Activated naive CD8-positive, alpha-beta T cell treated with anti-CD3 and anti-CD28 coated beads, Interleukin-2, amount 50 U/mL, for 24 hours (primary cell): ENCODE data around the gene NRN1.

ENCODE experiments used
- ATAC-seq: fragments of 150-1000 bp; cut with Tn5 transposase; one replicate; pipeline ENCODE4 v1.10.0; 2021
- DNase-seq: peaks from one replicate; pipeline ENCODE4 v3.0.0; 2021
- H3K27ac Mint-ChIP-seq: one replicate; pipeline ENCODE4 v1.8.0; 2021; ENCODE audit warnings: mild to moderate bottlenecking, mixed read lengths
- H3K27me3 Mint-ChIP-seq: one replicate; pipeline ENCODE4 v1.8.0; 2021; ENCODE audit warnings: mixed read lengths
- H3K36me3 Mint-ChIP-seq: one replicate; pipeline ENCODE4 v1.8.0; 2021; ENCODE audit warnings: low read depth, mixed read lengths
- H3K4me1 Mint-ChIP-seq: one replicate; pipeline ENCODE4 v1.8.0; 2021; ENCODE audit warnings: mixed read lengths
- H3K4me3 Mint-ChIP-seq: one replicate; pipeline ENCODE4 v1.8.0; 2021; ENCODE audit warnings: mild to moderate bottlenecking, moderate library complexity, mixed read lengths
- H3K9me3 Mint-ChIP-seq: one replicate; pipeline ENCODE4 v1.8.0; 2021; ENCODE audit warnings: mixed read lengths

Gene NRN1

DNA sequence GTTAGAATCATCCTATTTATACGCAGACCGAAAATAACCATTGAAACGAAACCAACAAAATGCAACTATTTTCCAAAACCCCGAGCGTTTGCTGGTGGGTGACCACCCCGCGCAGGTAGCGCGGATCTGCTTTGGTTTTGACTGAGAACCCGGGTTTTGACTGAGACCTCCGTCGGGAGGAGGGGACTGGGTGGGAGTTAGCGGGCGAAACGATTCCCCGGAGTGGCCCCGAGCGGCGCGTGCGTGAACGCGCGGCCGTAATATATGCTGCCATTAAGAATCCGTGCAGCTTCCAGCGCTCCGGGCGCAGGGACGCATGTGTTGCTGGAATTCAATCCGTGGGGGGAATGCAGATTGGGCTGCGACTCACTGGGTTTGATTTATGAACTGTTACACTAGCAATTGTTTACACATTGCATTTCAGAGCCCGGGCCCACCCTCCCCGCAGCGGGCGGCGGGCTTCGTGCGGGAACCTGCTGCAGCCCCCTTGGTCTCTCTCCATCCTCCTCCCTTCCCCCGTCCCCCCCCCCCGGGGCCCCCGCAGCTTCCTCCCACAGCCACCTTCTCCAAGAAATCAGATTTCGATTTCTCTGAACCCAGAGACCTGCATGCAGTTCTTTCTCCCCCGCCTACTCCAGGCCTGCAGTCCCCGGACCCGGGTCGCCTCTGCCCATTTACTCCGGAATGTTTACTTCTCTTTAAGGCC, 9.9 kb downstream of the NRN1 start:
- Mint-ChIP-seq H3K4me1 (peaks cover 48% of the 10 kb centered on the region), H3K9me3 (peaks cover 8% of the 10 kb centered on the region), H3K27ac (peak overlapping the region; percentile 27), H3K4me3 (peak overlapping the region; percentile 84), H3K36me3 (peaks cover 12% of the 10 kb centered on the region), H3K27me3 (peaks cover 94% of the 10 kb centered on the region)
- DNase-seq (no peak), ATAC-seq (no peak)

DNA sequence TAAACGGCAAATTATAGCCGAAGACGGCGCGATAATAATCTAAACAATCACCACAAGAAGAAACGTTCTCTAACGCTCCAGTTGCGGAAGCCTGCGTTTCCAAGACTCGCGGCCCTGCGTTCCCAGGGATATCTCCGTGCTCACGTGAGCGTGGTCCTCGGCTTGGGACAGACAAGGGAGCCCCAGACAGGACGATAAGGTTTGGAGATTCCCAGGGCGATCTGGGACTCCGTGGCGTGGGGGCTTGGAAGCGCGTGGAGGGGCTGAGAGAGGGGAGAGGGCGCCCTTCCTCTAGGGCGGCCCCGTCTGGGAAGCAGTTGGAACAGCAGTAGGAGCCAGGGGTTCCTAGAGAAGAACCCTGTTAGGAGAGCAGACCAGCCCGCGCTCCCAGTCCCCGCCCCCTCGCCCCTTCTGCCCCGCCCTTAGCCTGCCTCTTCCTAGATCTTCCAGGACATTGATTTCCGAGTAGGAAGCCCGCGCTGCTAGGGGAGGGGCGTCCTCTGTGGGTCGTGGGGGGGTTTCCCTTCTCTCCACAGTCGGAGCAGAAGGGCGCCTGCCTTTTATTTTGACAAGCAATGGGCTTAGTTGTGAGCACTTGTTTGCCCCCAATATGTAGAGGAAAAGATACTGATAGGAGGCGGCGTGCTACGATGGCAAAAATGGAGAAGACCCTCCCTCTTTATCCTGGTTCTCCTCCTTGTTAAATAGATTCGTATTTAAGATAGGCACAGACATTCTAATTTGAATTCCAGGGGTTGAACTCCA, 10.6 kb downstream of the NRN1 start:
- Mint-ChIP-seq H3K4me1 (peaks cover 48% of the 10 kb centered on the region), H3K27me3 (peaks cover 93% of the 10 kb centered on the region), H3K9me3 (peaks cover 8% of the 10 kb centered on the region), H3K4me3 (peak overlapping the region; percentile 84), H3K36me3 (peaks cover 12% of the 10 kb centered on the region), H3K27ac (peak overlapping the region; percentile 27)
- ATAC-seq (no peak), DNase-seq (no peak)

DNA sequence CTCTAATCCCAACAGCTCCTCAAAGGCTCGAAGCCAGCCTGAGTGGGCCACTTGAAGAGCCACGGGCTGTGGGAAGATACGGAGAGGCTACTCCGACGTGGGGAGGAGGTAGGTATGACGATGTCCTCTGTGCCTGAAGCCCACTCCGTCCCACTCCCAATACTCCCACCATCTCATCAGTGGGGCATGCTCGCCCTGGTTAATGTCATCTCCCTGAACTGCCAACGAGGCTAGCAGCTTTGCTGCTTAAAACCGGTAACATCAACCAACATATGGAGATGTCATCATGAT, 11.1 kb downstream of the NRN1 start:
- Mint-ChIP-seq H3K27ac (no peak overlapping the region), H3K27me3 (peaks cover 92% of the 10 kb centered on the region)
- no peak for ATAC-seq

DNA sequence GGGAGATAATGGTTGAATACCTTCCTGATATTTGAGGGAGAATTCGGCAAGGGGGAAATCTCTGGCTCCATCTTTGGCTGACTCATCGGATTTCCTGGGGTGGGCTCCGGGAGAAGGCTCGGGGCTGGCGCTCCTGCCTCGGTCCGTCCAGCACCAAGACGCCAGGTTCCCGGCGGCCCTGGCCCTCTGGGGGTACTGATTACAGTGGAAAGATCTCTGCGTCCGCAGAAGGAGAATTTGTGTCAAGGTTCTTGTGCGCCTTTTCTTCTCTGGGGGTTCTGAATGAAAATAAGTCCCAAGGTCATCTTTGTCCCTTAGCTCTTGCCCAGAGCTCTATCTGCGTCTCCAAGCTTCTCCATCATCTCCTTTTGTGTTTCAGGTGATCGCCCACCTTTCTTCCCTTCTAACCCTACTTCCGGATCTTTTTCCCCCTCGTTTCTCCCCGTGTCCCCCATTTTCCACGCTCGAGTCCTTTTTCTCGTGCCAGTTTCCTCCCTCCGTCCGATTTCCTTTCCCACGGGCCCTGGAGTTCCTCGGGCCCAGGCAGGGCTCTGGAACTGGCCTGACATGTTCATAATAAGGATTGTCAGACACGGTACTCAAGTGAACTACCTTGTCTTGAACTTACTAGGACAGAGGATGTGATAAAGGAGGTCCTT, 11.6 kb downstream of the NRN1 start:
- peaks cover 44% of the 10 kb centered on the region for H3K4me1 Mint-ChIP-seq
- ATAC-seq (no peak), DNase-seq (no peak)
- H3K36me3 Mint-ChIP-seq, result peaks cover 9% of the 10 kb centered on the region
- no peak overlapping the region for H3K27ac Mint-ChIP-seq
- peak overlapping the region; percentile 84 for H3K4me3 Mint-ChIP-seq
- peaks cover 4% of the 10 kb centered on the region for H3K9me3 Mint-ChIP-seq
- H3K27me3 Mint-ChIP-seq, result peaks cover 88% of the 10 kb centered on the region

More for the DNA sequence above, 11.1 kb downstream of the NRN1 start:
- H3K4me1 Mint-ChIP-seq, result peaks cover 48% of the 10 kb centered on the region
- peaks cover 8% of the 10 kb centered on the region for H3K9me3 Mint-ChIP-seq
- H3K4me3 Mint-ChIP-seq, result peak overlapping the region; percentile 84
- peaks cover 12% of the 10 kb centered on the region for H3K36me3 Mint-ChIP-seq
- DNase-seq, result no peak

DNA sequence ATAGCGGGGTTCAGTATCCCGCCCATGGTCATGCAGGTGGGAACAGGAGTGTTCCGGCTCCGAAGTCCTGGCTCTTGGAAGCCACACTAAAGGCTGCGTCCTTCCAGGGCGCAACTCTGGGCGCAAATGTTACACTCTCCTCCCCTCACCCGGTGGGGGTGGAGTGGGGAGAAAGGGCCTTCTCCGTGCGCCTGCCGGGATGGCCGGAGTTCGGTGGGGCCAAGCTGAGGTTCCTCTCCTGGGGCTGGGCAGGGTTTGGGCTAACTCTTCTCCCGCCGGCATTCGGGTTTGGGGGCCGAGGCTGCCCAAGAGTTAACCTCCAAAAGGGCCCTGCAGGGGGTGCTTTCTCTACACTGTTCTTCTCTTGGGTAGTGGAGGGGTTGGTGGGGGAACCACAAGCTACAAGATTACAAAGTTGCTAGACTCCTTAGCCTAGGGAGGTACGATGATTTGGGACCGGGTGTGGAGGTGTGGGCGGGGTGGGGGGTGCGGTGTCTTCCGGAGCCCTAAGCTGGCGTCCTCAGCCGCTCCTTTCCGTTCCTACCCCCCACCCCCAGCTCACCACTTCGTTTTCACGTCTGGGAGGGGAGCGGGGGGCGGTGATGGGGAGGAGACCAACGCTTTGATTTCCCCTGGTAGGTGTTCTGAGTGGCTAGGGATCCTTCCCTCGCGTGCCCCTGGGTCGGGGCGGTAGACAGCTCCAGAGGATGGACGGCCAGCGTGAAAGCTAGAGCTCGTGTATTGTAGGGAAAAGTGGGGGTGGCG, 12.3 kb downstream of the NRN1 start:
- peaks cover 6% of the 10 kb centered on the region for H3K36me3 Mint-ChIP-seq
- H3K27ac Mint-ChIP-seq, result no peak overlapping the region
- no peaks in the 10 kb centered on the region for H3K9me3 Mint-ChIP-seq
- no peak for DNase-seq
- H3K27me3 Mint-ChIP-seq, result peaks cover 87% of the 10 kb centered on the region
- ATAC-seq, result no peak
- no peak overlapping the region for H3K4me3 Mint-ChIP-seq
- H3K4me1 Mint-ChIP-seq, result peaks cover 40% of the 10 kb centered on the region

DNA sequence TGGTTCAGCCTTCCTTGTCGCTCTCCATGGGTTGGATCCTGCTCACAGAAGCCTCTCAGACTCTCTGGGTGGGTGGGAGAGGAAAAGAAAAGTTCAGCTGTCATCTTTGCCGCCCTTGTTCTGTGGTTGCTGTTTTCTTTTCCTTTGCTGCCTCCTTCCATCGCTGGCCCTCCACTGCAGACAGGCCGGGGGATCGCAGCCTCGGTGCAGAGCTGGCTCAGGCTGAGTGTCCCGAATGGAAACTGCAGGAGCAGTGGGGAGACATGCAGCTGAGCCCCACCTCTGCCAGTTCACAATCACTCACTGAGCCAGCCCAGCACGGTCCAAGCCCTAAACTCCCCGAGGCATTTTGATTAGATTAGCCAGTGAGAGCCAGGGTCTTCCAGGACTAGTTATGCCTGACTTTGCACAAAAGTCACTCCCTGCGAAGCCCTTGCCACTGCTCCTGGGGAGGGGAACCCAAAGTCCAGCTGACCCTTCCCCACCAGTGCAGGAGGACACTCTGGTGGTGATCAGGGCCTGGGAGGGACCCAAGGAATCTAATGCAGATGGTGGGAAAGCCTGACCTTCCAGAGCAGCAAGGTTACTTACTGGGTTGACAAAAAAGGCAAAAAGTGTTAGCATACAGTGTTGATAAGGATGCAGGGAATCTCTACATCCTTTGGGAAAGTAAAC, 14.0 kb downstream of the NRN1 start:
- peaks cover 29% of the 10 kb centered on the region for H3K4me1 Mint-ChIP-seq
- no peak for ATAC-seq
- H3K4me3 Mint-ChIP-seq, result no peak overlapping the region

DNA sequence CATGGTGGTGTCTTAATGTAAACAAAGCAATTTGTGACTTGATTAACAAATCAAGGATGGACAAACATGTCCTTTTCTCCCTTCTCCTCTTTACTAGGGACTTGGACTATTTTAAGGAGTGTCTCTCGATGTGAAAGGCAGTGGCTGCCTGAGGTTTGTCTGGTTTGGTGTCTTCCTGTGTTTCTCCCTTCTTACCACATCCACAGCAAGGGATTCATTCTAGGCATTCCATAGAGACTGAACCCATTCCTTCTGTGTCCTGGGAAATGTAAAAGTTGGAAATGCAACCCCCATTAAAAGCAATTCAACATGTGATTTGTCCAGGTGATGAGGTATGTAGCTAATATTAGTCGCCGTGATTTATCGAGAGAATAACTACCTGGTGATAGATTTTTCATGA, 15.9 kb downstream of the NRN1 start:
- H3K9me3 Mint-ChIP-seq, result no peaks in the 10 kb centered on the region
- peaks cover 6% of the 10 kb centered on the region for H3K36me3 Mint-ChIP-seq
- H3K4me3 Mint-ChIP-seq, result no peak overlapping the region
- peaks cover 30% of the 10 kb centered on the region for H3K4me1 Mint-ChIP-seq
- peaks cover 67% of the 10 kb centered on the region for H3K27me3 Mint-ChIP-seq
- DNase-seq, result no peak
- no peak overlapping the region for H3K27ac Mint-ChIP-seq
- ATAC-seq, result no peak

More for the DNA sequence above, 14.0 kb downstream of the NRN1 start:
- DNase-seq, result no peak
- Mint-ChIP-seq H3K9me3 (no peaks in the 10 kb centered on the region), H3K27ac (no peak overlapping the region), H3K27me3 (peaks cover 81% of the 10 kb centered on the region), H3K36me3 (peaks cover 6% of the 10 kb centered on the region)

DNA sequence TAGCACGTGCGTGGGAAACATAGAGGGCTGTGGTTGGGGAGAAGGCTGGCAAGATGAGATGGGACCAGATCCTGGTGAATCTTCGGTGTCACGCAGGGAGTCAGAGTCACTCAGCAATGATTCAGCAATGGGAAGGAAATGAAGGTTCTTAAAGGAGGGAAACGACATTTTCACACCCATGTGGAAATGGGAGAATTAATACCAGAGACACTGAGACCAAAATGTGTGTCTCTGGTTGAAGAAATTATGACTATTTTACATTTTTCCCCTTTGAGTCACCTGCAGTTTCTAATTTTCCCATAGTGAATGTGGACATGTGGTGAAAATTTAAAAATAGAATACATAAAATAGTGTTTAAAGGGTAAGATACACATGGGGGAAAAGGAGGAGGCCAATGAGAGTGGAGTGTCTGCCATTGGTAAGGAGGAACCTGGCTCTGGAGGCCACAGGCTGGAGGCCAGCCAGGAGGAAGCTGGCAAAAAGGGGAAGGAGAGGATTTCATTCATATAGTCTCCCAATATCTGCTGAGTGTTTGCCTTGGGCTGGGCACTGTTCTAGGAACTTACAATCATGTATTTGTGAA, 17.5 kb downstream of the NRN1 start:
- DNase-seq, result no peak
- no peak for ATAC-seq
- H3K27me3 Mint-ChIP-seq, result peaks cover 52% of the 10 kb centered on the region
- peaks cover 21% of the 10 kb centered on the region for H3K4me1 Mint-ChIP-seq
- H3K9me3 Mint-ChIP-seq, result no peaks in the 10 kb centered on the region
- peak overlapping the region; percentile 30 for H3K27ac Mint-ChIP-seq
- no peak overlapping the region for H3K4me3 Mint-ChIP-seq
- peaks cover 3% of the 10 kb centered on the region for H3K36me3 Mint-ChIP-seq

DNA sequence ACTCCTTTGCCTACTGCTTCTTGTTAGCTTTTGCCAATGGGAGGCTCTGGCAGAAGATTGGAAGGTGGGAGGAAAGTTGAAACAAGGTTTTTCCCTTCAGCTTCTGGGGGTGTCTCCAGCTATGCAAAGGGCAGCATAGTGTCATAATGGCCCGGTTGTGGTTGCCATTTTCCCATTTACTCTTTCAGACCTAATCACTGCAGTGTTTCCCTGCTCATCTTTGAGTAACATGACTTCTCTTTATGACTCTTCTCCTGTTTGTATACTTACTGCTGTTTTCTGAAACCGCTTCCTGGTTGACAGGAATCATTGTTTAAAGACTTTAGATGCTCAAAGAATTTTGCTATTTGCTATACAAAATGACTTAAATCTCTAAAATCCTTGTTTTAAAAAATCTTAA, 19.9 kb downstream of the NRN1 start:
- peak; percentile 61 for ATAC-seq
- DNase-seq, result no peak
- no peaks in the 10 kb centered on the region for H3K36me3 Mint-ChIP-seq
- no peak overlapping the region for H3K4me3 Mint-ChIP-seq
- H3K4me1 Mint-ChIP-seq, result peaks cover 38% of the 10 kb centered on the region
- H3K27me3 Mint-ChIP-seq, result peaks cover 28% of the 10 kb centered on the region
- H3K27ac Mint-ChIP-seq, result no peak overlapping the region
- H3K9me3 Mint-ChIP-seq, result no peaks in the 10 kb centered on the region

DNA sequence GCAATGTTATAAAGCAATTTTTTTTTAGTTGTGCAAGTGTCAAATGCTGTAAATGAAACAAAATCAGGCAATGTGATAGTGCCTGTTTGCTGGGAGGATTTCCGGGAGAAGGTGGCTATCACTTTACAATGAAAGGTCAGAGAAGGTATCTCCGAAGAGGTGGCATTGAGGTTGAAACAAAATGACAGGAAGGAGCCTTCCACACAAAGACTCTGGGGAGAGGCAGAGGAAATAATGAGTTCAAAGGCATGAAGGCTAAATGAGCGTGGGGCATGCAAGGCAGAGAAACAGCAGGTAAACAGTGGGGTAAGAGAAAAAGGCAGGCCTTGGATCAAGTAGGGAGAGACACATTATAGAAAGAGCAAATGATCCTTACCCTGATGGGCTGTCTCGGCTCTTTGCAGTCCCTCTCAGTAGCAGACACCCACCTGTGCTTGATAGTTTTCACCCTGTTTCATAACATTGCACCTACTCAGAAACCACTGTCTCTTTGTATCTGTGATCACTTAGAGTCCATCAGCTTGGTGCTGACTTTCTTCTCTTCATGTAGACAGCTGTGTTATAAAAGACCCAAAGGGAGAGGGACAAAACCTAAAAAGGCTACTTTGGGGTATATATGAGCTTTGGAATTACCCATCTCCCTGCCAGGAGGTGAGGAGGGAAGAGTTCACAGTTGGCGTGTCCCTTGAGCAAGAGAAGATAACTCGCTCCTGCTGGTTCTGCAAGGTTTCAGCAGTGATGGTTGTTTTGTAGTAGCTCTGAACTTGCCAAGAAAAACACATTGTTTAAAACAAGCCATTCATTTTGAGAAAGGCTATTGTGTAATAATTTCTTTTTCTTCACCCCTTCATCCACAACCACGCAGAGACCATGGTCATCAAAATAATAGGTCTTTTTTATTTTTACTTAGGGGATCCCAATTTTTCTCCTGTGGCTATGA, 22.3 kb downstream of the NRN1 start:
- ATAC-seq (peak; percentile 69), DNase-seq (no peak)
- H3K27ac Mint-ChIP-seq, result no peak overlapping the region
- peaks cover 50% of the 10 kb centered on the region for H3K4me1 Mint-ChIP-seq
- H3K36me3 Mint-ChIP-seq, result no peaks in the 10 kb centered on the region
- no peaks in the 10 kb centered on the region for H3K9me3 Mint-ChIP-seq
- H3K4me3 Mint-ChIP-seq, result no peak overlapping the region
- peaks cover 13% of the 10 kb centered on the region for H3K27me3 Mint-ChIP-seq

DNA sequence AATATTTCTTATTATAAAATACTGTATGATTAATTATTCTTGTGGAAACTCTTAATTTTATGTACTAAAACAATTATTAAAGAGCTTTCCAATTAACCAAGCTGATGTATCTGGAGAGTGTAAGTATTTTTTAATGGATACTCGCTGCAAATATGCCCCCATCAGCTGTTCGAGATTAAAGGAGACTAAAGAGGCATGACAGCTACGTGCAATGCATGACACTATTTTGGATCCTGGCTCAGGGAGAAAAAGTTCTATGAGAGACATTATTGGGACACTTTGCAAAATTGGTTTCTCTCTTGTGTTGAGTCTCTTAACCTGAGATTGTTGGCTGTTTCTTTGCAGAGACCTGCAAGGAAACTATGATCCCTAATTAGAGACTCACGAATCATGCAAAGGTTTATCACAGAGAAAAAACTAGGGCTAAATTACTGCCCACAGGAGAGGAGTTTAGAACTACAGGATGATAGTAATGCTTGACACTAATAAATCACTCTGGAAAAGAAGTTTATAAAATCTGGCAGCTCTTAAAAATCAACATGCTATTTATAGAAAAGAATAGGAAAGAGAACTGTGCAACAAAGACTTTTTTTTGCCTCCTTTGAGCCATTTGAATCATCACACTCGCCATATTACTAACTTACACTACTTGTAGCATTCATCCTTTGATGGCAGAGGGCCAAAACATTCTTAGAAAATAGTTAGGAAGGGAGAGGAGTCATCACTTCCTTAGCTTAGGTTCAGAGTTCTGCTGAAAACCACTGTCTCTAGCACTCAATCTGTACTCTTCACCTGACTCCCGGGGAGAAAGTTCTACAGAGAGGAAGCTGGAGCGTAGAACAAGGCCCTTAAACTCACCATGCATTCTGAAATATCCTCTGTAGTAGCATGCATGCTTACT, 25.3 kb downstream of the NRN1 start:
- no peak for DNase-seq
- Mint-ChIP-seq H3K4me3 (no peak overlapping the region), H3K27ac (no peak overlapping the region), H3K9me3 (no peaks in the 10 kb centered on the region), H3K36me3 (no peaks in the 10 kb centered on the region), H3K27me3 (peaks cover 2% of the 10 kb centered on the region), H3K4me1 (peaks cover 40% of the 10 kb centered on the region)
- no peak for ATAC-seq

DNA sequence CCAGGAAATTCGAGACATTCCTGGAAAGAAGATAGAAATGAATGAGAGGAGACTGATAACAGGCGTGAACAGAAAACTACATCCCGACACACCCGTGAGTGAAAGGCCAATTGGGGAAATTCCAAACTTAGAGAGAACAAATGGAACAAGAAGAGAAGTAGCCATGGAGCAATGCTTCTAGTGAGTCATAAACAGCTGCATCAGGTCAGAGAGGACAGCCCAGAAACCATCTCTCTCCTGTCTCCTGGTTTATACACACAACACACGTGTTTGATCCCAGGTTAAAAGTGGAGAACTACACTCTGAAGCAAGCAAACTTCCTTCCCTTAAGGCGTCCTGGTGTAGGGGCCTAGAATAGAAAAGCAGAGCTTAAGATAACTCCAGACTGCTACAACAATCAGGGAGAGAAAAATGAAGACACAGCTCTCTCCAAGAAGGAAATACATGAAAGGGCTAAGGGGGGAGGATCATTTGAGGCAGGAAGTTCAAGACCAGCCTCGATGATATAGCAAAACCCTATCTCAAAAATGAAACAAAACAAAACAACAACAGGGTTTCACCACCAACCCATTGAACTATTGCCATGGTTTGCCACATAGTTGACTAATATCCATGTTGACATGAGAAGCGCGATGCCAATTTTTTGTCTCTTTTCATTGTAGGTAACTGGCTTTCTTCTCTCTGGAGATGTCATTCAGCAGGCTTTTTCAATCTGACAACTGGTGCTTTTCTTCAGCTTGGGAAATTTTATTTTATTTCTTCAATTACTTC, 26.9 kb downstream of the NRN1 start:
- H3K36me3 Mint-ChIP-seq, result no peaks in the 10 kb centered on the region
- H3K27me3 Mint-ChIP-seq, result peaks cover 5% of the 10 kb centered on the region
- H3K4me1 Mint-ChIP-seq, result peaks cover 37% of the 10 kb centered on the region
- DNase-seq (no peak), ATAC-seq (no peak)
- no peak overlapping the region for H3K4me3 Mint-ChIP-seq
- H3K27ac Mint-ChIP-seq, result no peak overlapping the region
- no peaks in the 10 kb centered on the region for H3K9me3 Mint-ChIP-seq
